Neuronal stem cell (in vitro differentiated cells): ENCODE measurements around the gene EXOC1.

Source experiments
- DNase-seq: peaks from one replicate; pipeline ENCODE4 v3.0.0-alpha.2; 2013; ENCODE audit warnings: low spot score
- H2AFZ ChIP-seq: one replicate; pipeline ENCODE4 v1.6.1; 2013; ENCODE audit warnings: mild to moderate bottlenecking, low read length, inconsistent platforms
- H2AK5ac ChIP-seq: 2 replicates; pipeline ENCODE4 v1.6.1; 2013; ENCODE audit warnings: low read depth, mild to moderate bottlenecking, inconsistent platforms, low read length, moderate library complexity, mixed read lengths
- H2BK120ac ChIP-seq: 2 replicates; pipeline ENCODE4 v1.6.1; 2013; ENCODE audit warnings: low read depth, mild to moderate bottlenecking, inconsistent platforms, low read length, moderate library complexity, mixed read lengths
- H2BK12ac ChIP-seq: one replicate; pipeline ENCODE4 v1.6.1; 2013; ENCODE audit warnings: low read length, inconsistent platforms
- H2BK15ac ChIP-seq: 2 replicates; pipeline ENCODE4 v1.6.1; 2013; ENCODE audit warnings: mild to moderate bottlenecking, low read length, inconsistent platforms, mixed read lengths
- H2BK5ac ChIP-seq: one replicate; pipeline ENCODE4 v1.6.1; 2013; ENCODE audit warnings: inconsistent platforms, mild to moderate bottlenecking, low read length, moderate library complexity
- H3K14ac ChIP-seq: one replicate; pipeline ENCODE4 v1.6.1; 2013; ENCODE audit warnings: low read length, inconsistent platforms
- H3K18ac ChIP-seq: 2 replicates; pipeline ENCODE4 v1.6.1; 2013; ENCODE audit warnings: low read length, inconsistent platforms
- H3K23ac ChIP-seq: 2 replicates; pipeline ENCODE4 v1.6.1; 2013; ENCODE audit warnings: low read depth, mild to moderate bottlenecking, mixed read lengths, low read length, inconsistent platforms; ENCODE audit not compliant: poor library complexity
- H3K27ac ChIP-seq: replicated peaks from 3 replicates; pipeline ENCODE4 v1.5.1; 2013; ENCODE audit warnings: low read length, inconsistent platforms
- H3K27me3 ChIP-seq, 3 experiments: 2 replicates each; pipeline ENCODE4 v1.6.1; 2013; ENCODE audit warnings: low read length in 3 of 3, mild to moderate bottlenecking in 2 of 3, inconsistent platforms in 1 of 3, low read depth in 1 of 3, mixed read lengths in 1 of 3, moderate library complexity in 1 of 3; ENCODE audit not compliant: control insufficient read depth in 3 of 3, insufficient read depth in 3 of 3
- H3K36me3 ChIP-seq, 2 donors: replicated peaks in 1 of 2; 2 replicates each; pipeline ENCODE4 v1.6.1; 2013; ENCODE audit warnings: low read length in 2 of 2; ENCODE audit not compliant: control insufficient read depth in 2 of 2, insufficient read depth in 2 of 2
- H3K4ac ChIP-seq: 2 replicates; pipeline ENCODE4 v1.6.1; 2013; ENCODE audit warnings: inconsistent platforms, mild to moderate bottlenecking, low read length, moderate library complexity
- H3K4me1 ChIP-seq, 2 donors: 1 replicate in 1 of 2; 2 replicates in 1 of 2; pipeline ENCODE4 v1.6.1; 2013; ENCODE audit warnings: low read length in 2 of 2, low read depth in 1 of 2; ENCODE audit not compliant: control insufficient read depth in 2 of 2, insufficient read depth in 1 of 2
- H3K4me2 ChIP-seq: one replicate; pipeline ENCODE4 v1.6.1; 2013; ENCODE audit warnings: mild to moderate bottlenecking, low read length, inconsistent platforms; ENCODE audit not compliant: insufficient read depth, poor library complexity, severe bottlenecking
- H3K4me3 ChIP-seq, 2 donors: 2 replicates each; pipeline ENCODE4 v1.5.1; 2013; ENCODE audit warnings: low read length in 2 of 2, mild to moderate bottlenecking in 2 of 2, inconsistent platforms in 1 of 2, moderate library complexity in 1 of 2
- H3K79me1 ChIP-seq: one replicate; pipeline ENCODE4 v1.6.1; 2013; ENCODE audit warnings: low read depth, mild to moderate bottlenecking, inconsistent platforms, low read length, moderate library complexity
- H3K9ac ChIP-seq: one replicate; pipeline ENCODE4 v1.6.1; 2013; ENCODE audit warnings: mild to moderate bottlenecking, low read depth, low read length, inconsistent platforms; ENCODE audit not compliant: poor library complexity
- H3K9me3 ChIP-seq, 2 donors: replicated peaks in 1 of 2; 2 replicates each; pipeline versions ENCODE3 to v1.6.1; 2013; ENCODE audit warnings: low read length in 2 of 2, mild to moderate bottlenecking in 2 of 2, inconsistent platforms in 1 of 2, low read depth in 1 of 2, mixed read lengths in 1 of 2, moderate library complexity in 1 of 2; ENCODE audit not compliant: control insufficient read depth in 2 of 2, insufficient read depth in 1 of 2
- H4K8ac ChIP-seq: one replicate; pipeline ENCODE4 v1.6.1; 2013; ENCODE audit warnings: low read depth, mild to moderate bottlenecking, inconsistent platforms, low read length, moderate library complexity
- H4K91ac ChIP-seq: one replicate; pipeline ENCODE4 v1.6.1; 2013; ENCODE audit warnings: low read length, low read depth, mild to moderate bottlenecking, inconsistent platforms; ENCODE audit not compliant: poor library complexity
- WGBS, 2 donors: extraction: QIAGEN DNeasy Blood & Tissue Kit; methylation state at CpG; one replicate each; pipeline ENCODE4 v1.1.7; 2013; ENCODE audit warnings: missing lambda C conversion rate in 2 of 2, mixed read lengths in 1 of 2; ENCODE audit not compliant: insufficient read length in 2 of 2, insufficient replicate concordance in 1 of 2; ENCODE audit errors: extremely low coverage in 2 of 2; 5-methylcytosine and 5-hydroxymethylcytosine counted together

EXOC1 gene

DNA sequence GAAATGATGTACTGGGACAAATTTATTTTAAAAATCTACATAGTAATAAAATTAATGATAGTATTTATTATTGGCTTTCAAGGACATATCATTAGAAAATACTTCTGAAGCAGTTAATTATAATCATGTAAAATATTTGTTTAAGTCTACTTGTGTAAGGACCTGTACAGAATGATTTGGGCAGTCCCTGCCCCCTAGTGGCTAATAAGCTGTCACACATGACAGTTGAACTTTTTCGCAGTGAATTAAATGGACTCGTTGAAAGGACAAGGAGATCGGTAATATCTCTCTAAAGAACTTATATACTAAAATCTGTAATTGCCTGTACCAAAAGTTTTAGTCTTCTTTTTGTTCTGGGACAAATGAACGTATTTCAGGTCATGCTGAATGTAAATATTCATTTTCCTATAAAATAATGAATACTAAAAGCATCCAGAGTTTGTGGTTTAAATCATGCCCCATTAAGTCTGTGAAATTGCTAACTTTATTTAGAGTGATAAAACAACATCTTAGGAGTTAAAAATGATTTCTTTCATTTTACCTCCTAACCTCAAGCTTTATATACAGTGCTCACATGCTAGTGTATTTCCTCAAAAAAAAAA lies 13.6 kb downstream of the EXOC1 start:
- no peak overlapping the region for H2BK15ac ChIP-seq
- DNase-seq: peak; percentile 18
- H3K79me1 ChIP-seq: no peaks in the 10 kb centered on the region
- H3K23ac ChIP-seq: no peak overlapping the region
- H3K9ac ChIP-seq: no peak overlapping the region
- H3K27ac ChIP-seq: no peak overlapping the region
- H3K36me3 ChIP-seq: peaks cover 12 to 78% of the 10 kb centered on the region in 2 donors
- no peak overlapping the region for H3K18ac ChIP-seq
- no peaks in the 10 kb centered on the region for H3K27me3 ChIP-seq
- H3K9me3 ChIP-seq: no peaks in the 10 kb centered on the region
- H3K14ac ChIP-seq: no peak overlapping the region
- H3K4me1 ChIP-seq: no peaks in the 10 kb centered on the region
- H3K4me2 ChIP-seq: no peak overlapping the region
- no CpG with 5 or more reads among the region's 4 CpGs for WGBS, 2 donors
- no peak overlapping the region for H2BK120ac ChIP-seq
- no peak overlapping the region for H4K8ac ChIP-seq
- H2AK5ac ChIP-seq: no peak overlapping the region
- no peak overlapping the region for H4K91ac ChIP-seq
- no peak overlapping the region for H2AFZ ChIP-seq
- H3K4ac ChIP-seq: no peak overlapping the region
- no peak overlapping the region for H2BK12ac ChIP-seq
- no peak overlapping the region for H3K4me3 ChIP-seq
- no peak overlapping the region for H2BK5ac ChIP-seq

DNA sequence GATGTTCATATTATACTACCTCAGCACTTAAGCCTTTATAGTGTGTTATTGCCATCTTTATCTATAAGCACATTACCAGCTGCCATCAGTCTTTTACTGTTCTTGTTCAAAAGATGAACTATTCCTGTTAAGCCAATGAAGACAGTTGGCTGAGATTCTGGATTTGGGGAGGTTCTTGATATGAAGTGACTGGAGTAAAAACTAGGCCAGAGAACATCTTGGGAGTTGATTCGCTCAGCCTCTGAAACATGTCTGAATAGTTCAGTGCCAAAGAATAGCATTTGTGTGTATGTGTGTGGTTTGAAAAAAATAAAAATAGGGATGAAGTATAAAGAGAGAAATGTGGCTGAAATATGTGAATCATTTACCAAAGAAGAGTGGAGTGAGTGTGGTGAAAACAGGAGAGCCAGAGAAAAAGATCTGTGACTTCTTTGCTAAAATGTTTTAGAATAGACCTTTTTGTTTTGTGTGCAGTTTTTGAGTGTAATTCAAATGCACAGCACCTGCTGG lies 15.2 kb downstream of the EXOC1 start:
- Histone ChIP-seq H3K9ac (no peak overlapping the region), H3K9me3 (no peaks in the 10 kb centered on the region), H3K79me1 (no peaks in the 10 kb centered on the region), H2BK12ac (no peak overlapping the region), H3K4ac (no peak overlapping the region), H3K4me2 (no peak overlapping the region), H3K4me1 (no peaks in the 10 kb centered on the region), H3K36me3 (peaks cover 12 to 79% of the 10 kb centered on the region in 2 donors), H3K18ac (no peak overlapping the region), H3K4me3 (no peak overlapping the region), H3K27ac (no peak overlapping the region), H2BK5ac (no peak overlapping the region), H3K14ac (no peak overlapping the region), H2AK5ac (no peak overlapping the region), H2AFZ (no peak overlapping the region), H3K27me3 (no peaks in the 10 kb centered on the region), H4K8ac (no peak overlapping the region), H4K91ac (no peak overlapping the region), H3K23ac (no peak overlapping the region), H2BK15ac (no peak overlapping the region), H2BK120ac (no peak overlapping the region)
- no peak for DNase-seq
- WGBS, 2 donors: no CpG with 5 or more reads among the region's 1 CpG

DNA sequence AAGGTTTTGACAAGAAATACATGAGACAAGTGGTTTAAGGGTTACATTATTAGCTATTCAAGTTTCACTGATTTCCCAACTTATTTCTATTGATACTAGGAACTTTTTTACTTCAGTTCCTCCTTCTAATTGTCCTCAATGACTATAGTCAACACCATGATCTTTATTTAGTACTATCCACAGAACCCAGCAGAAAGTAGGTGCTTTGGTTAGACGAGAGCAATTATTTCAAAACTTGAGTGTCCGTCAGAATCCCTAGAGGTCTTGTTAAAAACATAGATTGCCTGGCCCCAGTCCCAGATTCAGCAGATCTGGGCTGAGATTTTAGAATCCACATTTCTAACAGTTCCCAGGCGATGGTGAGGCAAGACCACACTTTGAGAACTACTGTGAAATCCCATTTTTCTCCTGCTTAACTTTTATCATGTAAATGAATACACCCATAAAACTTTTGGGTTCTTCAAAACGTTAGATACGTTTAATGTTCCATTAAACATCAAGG lies 17.9 kb downstream of the EXOC1 start:
- Histone ChIP-seq H2AFZ (no peak overlapping the region), H3K4me2 (no peak overlapping the region), H3K14ac (no peak overlapping the region), H2BK5ac (no peak overlapping the region), H3K9me3 (no peaks in the 10 kb centered on the region), H3K23ac (no peak overlapping the region), H3K4me3 (no peak overlapping the region), H2AK5ac (no peak overlapping the region), H3K27ac (no peak overlapping the region), H2BK12ac (no peak overlapping the region), H4K8ac (no peak overlapping the region), H3K27me3 (no peaks in the 10 kb centered on the region), H3K4ac (no peak overlapping the region), H3K18ac (no peak overlapping the region), H2BK15ac (no peak overlapping the region), H3K9ac (no peak overlapping the region), H4K91ac (no peak overlapping the region), H3K4me1 (no peaks in the 10 kb centered on the region), H3K36me3 (peaks cover 10 to 75% of the 10 kb centered on the region in 2 donors), H2BK120ac (no peak overlapping the region), H3K79me1 (no peaks in the 10 kb centered on the region)
- WGBS, 2 donors: no CpG with 5 or more reads among the region's 5 CpGs
- no peak for DNase-seq

DNA sequence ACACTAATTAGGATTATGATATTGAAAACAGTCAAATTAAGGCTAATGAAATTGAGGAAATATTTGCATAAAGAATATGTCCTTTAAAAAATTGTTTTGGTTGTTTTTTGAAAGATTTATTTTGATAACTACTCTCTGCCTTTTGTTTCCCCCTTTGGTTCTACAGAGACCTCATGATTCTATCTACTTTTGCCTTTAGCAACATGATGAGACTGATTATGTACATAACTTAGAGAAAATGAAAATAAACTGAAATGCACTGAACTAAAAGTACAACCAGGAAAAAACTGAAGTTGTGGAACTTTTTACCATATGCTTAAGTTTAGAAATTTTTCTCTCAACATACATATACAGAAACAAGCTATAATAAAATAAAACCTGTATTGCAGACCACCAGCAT lies 21.4 kb downstream of the EXOC1 start:
- H3K4ac ChIP-seq: no peak overlapping the region
- H3K23ac ChIP-seq: no peak overlapping the region
- H3K4me3 ChIP-seq: no peak overlapping the region
- no peaks in the 10 kb centered on the region for H3K79me1 ChIP-seq
- no peak overlapping the region for H2BK15ac ChIP-seq
- no peak overlapping the region for H3K14ac ChIP-seq
- no peak overlapping the region for H4K8ac ChIP-seq
- H2BK5ac ChIP-seq: no peak overlapping the region
- peaks cover 7 to 81% of the 10 kb centered on the region in 2 donors for H3K36me3 ChIP-seq
- no peak overlapping the region for H2BK12ac ChIP-seq
- H2AK5ac ChIP-seq: no peak overlapping the region
- no peaks in the 10 kb centered on the region for H3K9me3 ChIP-seq
- DNase-seq: no peak
- no peaks in the 10 kb centered on the region for H3K4me1 ChIP-seq
- H3K18ac ChIP-seq: no peak overlapping the region
- no peak overlapping the region for H2BK120ac ChIP-seq
- H2AFZ ChIP-seq: no peak overlapping the region
- H3K4me2 ChIP-seq: no peak overlapping the region
- no peak overlapping the region for H3K9ac ChIP-seq
- H3K27me3 ChIP-seq: no peaks in the 10 kb centered on the region
- no peak overlapping the region for H4K91ac ChIP-seq
- H3K27ac ChIP-seq: no peak overlapping the region
